NCI-H82 (cell line): Measurements from ENCODE around the gene RAD51B.
A peak's percentile ranks its signal among the peaks of the same experiment; 100 is the strongest.

Experiments used
- DNase-seq: peaks from one replicate; lab custom pipeline; 2025; lab: John Stamatoyannopoulos, UW

RAD51B gene

GRCh38 chr14:67835596-67835995 lies 16.0 kb downstream of the RAD51B start:
- DNase-seq = no peak

GRCh38 chr14:67837011-67837624 lies 17.5 kb downstream of the RAD51B start:
- DNase-seq = peak; percentile 60

GRCh38 chr14:67846029-67846610 lies 26.5 kb downstream of the RAD51B start:
- DNase-seq = no peak

- DNase-seq = no peak
Observed at GRCh38 chr14:67850066-67850830, 30.7 kb downstream of the RAD51B start.

GRCh38 chr14:67851785-67852410 lies 32.3 kb downstream of the RAD51B start:
- no peak for DNase-seq

GRCh38 chr14:67852926-67853604 lies 33.5 kb downstream of the RAD51B start:
- no peak for DNase-seq

GRCh38 chr14:67853715-67854114 lies 34.1 kb downstream of the RAD51B start:
- DNase-seq = no peak

GRCh38 chr14:67856827-67857226 lies 37.2 kb downstream of the RAD51B start:
- DNase-seq = no peak

GRCh38 chr14:67857778-67858350 lies 38.3 kb downstream of the RAD51B start:
- DNase-seq = no peak

GRCh38 chr14:67859169-67859749 lies 39.7 kb downstream of the RAD51B start:
- DNase-seq = no peak

- no peak for DNase-seq
Observed at GRCh38 chr14:67863223-67863622, 43.6 kb downstream of the RAD51B start.

GRCh38 chr14:67875175-67876006 lies 55.8 kb downstream of the RAD51B start:
- DNase-seq = no peak

- DNase-seq = peak; percentile 87
Observed at GRCh38 chr14:67879026-67879425, 59.4 kb downstream of the RAD51B start.

- DNase-seq = no peak
Observed at GRCh38 chr14:67881225-67881624, 61.6 kb downstream of the RAD51B start.

- no peak for DNase-seq
Observed at GRCh38 chr14:67882986-67883555, 63.5 kb downstream of the RAD51B start.

GRCh38 chr14:67883717-67884116 lies 64.1 kb downstream of the RAD51B start:
- no peak for DNase-seq

- no peak for DNase-seq
Observed at GRCh38 chr14:67886191-67886590, 66.6 kb downstream of the RAD51B start.

- no peak for DNase-seq
Observed at GRCh38 chr14:67887478-67887877, 67.9 kb downstream of the RAD51B start.

GRCh38 chr14:67889455-67889854 lies 69.9 kb downstream of the RAD51B start:
- DNase-seq = no peak

- DNase-seq = no peak
Observed at GRCh38 chr14:67892466-67893100, 73.0 kb downstream of the RAD51B start.
